ELR (cell line): Measurements from ENCODE around the gene PEMT.
"Not testable (repeated sequence)": the region's sequence is repeated elsewhere in the genome, so short reads cannot be mapped to it uniquely, and the experiment has no call there.

Experiments
- DNase-seq: peaks from one replicate; pipeline ENCODE4 v3.0.0-alpha.2; 2015; ENCODE audit warnings: low read depth

PEMT gene

DNA sequence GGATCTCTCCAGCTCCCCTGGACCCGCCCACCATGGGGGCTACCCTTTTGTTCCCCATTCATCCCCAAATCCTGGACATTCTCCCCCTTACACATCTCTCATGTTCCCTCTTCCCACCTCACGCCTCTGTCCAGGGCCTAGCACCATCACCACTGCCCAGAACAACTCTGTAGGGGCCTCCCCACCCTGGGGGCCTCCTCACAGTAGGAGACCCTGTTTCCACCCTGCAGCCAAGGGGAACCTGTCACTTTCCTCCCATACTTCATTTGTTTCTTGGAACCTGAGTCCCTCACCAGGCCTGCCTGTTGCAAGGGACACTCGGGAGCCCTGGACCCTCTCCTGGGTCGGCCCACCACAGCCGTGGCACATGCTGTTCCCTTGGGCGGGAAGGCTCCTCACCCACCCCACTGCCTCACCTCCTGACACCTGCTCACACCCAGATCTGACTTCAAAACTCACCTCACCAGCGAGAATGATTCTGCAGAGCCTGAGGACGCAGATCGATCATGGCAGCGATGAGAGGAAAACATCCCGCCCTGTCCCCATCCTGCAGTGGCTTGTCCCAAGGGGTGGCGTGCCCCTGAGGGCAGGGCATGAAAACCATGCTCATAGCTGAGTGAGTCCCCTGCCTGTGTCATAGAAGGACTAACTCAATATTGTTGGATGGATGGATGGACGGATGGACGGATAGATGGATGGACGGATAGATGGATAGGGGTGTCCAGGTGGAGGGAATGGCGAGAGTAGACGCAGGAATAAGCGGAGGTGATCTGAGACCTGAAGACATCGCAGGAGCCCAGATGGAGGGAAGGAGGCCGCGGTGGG is 88.6 kb downstream of the PEMT start:
- DNase-seq, result no peak

DNA sequence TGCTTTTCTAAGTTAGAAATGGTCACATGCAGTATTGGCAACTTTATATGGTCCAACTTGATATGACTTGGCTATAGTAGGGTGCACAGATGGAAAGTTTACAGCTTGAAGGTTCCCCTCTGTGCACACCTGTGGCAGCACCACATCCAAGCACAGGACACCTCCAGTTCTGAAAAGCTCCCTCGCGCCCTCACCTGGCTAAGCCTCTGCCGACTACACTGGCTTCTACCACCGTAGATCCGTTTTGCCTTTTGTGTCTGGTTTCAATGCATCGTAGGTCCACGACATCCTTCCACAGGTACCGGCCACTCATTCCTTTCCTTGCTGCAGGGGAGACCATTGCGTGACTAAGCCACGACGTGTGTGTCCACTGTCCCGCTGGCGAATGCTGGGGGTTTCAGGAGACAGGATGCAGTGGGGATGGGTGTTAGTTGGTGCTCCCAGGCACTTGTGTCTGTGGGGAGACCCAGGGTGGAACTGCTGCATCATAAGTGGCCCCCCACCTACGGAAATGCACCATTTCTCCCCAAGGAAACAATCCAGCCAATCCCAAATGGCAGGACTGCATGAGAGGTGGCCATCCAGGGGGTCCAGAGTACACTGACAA is 90.4 kb downstream of the PEMT start:
- DNase-seq, result no peak

DNA sequence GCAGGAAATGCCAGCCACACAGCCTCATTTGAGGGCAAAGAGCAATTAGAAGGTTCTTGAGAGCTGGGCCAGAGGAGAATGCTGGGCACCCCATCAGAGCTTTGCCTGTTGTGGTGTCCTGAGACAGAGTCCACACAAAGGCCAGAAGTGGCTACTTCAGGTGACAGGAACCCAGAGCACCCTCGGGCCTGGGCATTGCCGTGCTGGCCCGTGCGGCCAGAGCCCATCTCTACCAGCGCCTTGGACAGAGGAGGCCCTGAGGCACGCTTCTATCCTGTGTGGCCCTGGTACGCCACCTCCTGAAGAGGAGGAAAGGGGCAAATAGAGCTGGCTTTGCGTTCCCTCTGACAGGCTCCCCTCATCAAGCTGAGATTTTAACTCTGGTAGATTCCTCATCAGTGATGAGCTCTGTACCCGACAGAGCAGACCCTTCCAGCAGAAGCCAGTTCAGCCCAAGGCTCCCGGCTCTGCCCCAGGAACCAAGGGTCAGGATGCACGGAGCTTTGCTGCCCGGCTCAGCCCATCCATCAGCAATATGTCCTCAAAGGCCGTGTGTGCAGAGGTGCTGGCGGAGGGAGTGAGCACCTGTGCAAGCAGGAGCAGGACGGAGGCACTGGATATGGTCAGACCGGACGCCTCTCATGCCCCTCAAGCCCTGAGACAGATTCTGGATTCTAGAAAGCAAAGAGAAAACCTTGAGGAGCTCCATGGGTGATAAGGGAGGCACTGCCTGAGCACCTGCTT is 91.9 kb downstream of the PEMT start:
- DNase-seq, result no peak

DNA sequence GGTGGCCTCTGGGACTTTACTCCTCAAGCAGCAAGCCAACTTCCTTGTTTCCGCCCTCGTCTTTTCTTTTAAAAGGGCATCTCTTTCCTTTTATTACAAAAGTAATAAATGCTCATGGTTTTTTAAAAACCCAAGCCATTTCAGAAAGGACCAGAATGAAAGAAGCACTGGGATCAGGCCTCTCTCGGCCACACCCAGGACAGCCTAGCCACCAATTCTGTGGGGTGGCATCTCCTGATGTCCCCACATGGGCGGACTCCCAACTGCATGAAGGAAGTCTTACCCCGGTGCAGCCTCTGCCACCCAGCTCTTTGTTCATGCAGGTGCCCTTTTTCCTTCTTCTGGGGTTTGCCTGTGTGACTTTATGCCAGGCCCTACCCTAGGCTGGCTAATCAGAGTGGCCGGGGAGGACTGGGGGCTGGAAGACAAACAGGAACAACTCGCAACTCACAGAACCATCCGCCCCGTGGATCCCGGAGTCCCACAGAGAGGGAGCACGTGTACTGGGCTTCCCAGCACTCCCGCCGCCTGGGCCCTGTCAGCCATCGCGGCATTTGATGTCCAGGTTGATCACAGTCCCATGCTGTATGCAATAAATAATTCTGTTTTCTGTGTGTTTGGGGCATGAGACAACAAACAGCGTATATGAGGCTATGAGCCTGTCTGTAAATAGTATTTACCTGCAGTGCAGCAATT is 92.8 kb downstream of the PEMT start:
- DNase-seq, result no peak

DNA sequence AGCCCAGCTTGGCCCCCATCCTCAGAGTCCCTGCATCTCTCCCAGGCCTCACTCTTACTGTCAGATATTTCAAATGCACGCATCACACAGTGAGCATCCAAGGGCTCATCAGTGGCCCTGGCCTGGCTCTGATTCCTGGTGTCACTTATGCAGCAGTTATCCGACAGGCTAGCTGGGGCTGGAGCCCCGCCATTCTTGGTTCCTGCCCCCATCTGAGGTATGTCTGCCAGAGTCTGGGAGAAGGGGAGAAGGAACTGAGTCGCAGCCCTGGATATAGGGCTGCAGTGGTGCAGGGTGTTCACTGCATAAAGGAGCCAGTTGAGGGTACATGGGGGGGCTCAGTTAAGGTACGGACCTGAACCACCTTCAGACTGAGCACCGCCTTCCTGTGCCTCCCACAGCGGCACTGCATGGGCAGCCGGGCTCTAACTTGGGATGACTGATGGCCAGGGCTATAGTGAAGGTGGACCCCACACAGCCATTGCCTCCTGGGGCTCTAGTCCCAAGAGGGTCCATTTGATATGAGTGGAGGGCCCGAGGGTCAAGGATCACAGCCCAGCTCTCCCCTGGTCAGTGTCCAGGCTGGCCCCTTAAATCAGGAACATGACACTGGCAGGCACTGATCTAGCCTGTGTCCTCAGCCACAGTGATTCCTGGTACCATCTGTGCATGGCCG is 93.5 kb downstream of the PEMT start:
- DNase-seq, result no peak

DNA sequence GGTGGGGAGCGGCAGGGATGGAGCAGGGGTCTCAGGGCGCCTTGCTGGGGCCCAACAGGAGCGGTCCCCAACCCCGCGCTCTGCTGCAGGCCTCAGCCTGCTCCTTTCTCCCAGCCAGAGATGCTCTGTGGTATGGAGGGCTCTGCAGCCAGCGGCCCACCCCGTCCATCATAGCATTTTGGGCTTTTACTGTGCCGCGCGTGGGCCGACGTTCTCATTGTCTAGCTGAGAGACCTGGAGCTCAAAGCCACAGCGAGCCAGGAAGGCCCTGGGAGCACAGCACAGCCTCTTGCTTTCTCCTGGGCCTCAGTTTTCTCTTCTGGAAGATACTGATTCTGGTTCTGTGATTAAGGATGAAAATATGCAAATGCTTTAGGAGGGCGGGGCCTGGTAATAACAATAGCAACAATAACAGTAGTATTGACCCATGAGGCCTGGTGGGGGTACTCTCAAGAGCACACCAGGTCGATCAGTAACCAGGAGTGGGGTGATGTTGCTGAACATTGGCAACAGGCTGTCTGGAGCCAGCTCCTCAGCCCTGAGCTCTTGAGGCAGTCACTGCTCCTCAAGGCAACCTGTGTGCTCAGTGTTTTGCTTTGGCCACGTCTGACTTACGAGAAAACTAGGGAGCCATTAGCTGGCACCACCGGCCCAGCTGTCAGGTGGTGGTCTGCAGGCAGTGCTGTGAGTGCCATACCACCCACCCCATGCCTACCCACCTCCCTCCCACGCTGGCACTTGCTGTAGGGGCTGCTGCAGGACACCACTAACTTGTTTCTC is 94.3 kb downstream of the PEMT start:
- DNase-seq, result peak; percentile 54

DNA sequence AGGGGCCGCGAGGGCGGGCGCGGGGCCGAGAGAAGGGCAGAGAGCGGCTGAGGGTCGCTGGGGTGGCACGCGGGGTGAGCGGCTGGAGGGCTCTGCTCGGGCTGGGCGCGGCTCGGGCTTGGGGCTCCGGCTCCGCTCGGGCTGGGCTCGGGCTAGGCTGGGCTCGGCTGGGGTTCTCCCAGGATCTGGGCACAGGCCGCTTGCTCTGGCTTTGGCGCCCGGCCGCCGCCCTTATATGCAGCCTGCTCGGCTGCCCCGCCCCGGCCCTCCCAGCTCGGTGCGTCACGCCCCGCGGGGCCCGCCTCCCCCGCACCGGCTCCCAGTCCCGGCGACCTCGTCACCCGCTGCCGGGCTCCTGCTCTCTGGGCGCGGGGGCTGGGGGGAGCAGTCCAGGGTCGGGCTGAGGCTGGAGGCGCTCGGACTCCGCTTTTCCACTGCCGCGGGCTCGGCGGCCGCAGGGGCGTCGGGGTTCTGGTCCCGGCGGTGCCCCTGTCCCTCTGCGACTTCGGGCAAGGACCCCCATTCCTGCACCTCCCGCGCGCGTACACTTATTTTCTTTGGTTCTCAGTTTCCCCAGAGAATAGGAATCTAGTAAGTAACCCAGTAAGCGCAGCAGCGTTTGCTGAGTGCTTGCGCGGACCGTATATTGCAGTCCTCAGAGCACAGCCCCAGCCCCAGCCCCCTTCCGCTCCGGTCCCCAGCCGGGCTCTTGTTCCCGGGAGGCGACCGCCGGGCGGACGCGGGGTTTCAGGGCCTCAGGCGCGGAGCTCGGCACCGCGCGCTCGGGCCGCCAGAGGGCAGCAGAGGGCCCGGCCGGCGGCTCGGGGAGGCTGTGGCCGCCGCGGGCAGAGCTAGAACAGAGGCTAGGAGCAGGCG is 95.1 kb downstream of the PEMT start, which contains the start of gene RASD1:
Gene RASD1 (minus strand): TSS at position 207 of the 876 bp plus-strand sequence. CDS start 214 bp downstream, outside the sequence.
- peak; percentile 88 for DNase-seq

DNA sequence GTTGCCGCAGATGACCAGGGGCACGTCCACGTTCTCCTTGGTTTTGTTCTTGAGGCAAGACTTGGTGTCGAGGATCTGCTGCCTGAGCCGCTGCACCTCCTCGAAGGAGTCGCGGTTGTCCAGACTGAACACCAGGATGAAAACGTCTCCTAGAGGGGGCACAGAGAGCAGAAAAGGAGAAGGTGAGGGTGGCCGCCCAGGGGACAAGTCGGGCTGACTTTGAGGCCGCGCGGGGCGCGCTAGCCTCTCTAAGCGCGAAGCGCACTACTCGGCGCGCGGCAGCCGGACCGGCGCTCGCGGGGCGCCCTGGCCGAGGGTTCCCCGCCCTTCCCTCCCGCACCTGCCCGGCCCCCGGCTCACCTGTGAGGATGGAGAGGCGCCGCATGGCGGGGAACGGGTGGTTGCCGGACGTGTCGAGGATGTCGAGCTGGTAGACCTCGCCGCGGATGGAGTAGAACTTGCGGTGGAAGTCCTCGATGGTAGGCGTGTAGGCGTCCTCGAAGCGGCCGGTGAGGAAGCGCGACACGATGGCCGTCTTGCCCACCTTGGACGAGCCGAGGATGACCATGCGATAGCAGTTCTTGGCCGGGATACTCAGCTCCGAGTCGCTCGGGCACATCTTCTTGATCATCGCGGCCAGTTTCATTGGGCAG is 95.8 kb downstream of the PEMT start:
- DNase-seq, result no peak

DNA sequence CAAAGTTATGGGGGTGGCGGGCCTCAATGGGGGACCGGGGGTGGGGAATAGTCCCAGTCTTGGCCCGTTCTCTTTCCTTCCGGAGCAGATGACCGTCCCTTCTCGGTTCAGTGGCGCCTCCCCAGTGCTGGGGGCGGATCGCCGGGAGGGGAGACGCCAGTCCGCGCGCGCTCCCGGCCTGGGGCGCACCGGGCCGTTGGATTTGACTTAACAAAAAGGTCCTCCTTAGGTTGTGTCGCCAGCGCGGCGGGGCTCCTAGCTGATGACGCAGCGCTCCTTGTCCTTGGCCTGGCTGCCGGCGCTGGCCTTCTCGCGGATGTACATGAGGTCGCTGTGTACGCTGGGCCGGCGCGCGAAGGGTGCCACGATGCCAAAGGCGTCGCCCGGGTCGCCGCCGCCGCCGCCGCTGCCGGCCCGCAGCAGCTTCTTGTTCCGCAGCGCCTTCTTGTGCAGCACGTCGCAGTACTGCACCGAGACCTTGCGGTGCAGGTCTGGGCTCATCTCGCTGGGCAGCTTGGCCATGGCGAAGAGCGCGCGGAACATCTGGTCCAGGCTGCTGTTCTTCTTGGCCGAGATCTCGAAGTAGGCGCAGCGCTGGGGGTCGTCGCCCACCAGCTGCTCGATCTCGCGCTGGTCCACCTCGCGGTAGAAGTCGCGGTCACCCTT is 96.5 kb downstream of the PEMT start:
- DNase-seq, result peak; percentile 59

DNA sequence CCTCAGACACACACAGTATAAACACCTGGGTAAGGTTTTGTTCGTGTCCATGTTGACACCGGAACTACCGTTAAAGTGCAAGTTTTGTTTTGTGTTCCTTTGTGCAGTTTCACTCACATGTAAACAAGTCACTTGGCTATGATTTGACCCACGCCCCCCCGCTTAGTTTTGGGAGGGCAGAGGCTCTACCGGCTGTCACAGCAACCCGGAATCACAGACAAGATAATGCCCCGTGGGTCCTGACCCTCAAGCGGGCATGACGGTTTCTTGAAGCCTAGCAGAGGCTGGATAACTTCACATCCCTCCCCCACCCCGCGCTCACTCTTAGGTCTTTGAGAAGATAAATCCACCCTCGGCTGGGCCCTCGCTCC is 97.0 kb downstream of the PEMT start:
- no peak for DNase-seq

DNA sequence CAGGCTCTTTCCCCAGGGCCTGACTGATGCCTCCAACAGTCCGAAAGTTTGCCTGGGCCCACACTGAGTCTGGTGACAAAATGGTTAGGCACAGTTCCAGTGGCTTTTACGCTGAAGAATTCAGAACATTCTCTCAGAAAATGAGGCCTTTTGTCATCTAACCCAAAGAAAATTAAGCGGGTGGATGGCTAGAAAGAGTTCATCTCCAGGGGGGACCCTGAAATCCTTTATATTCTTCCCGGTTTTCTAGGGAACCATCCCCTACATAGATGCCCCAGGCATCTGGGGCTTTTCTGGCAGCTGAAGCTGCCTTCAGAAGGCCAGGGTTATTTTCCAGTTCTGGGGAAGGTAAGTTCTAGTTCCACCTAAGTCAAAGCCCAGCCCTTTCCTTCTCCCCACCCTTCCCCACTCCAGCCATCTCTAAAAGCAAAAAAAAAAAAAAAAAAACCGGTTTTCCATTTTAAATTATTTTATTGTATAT is 97.5 kb downstream of the PEMT start:
- DNase-seq, result no peak

DNA sequence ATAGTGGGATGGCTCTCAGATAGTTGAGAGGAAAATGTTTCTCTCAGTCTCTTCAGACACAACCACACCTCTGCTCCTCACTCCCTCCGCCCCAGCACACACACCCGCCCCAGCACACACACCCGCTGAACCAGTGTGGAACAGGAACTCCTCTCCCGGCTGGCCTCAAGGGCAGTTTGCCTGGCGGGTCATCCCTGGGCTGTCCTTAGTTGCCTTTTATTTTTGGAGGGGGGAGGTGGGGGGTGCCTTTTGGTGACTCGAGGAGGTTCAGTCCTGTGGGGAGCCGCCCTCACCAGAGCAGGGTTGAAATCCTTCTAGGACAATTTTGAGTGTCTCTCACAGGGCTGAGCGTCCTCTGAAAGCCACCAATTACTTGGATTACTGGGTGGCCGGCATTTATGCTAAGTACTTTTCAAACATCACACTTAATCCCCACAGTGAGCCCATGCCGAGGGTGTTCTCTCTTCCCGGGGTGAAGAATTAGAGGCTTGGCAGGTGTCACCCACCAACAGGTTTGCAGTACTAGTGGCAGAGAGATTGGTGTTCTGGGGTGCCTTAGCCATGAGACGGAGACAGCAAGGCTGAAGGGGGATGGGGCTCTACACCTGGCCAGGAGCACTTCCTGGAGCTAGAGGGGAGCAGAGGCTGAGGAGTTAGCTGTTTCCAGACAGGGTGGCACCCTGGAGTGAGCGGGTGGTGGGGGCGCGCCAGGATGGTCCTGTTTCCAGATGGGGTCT is 98.1 kb downstream of the PEMT start:
- no peak for DNase-seq

DNA sequence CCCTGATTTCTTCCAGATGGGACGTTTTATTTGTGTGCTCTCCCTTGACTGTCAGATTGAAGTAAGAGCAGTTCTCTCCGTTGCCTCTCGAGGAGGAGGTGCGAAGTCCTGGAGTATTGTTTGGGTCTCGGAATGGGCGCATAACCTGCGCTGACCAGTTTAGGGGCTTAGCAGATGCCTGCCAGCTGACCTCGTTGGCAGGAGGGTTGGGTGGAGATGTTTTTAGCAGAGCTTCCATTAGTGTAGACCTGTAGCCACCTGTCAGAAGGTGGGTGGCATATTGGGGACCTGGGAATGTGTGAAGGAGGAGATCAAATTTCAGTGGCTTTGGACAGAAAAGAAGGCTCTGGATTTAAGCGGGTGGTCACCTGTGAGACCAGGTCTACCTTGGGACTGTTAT is 98.9 kb downstream of the PEMT start:
- no peak for DNase-seq

DNA sequence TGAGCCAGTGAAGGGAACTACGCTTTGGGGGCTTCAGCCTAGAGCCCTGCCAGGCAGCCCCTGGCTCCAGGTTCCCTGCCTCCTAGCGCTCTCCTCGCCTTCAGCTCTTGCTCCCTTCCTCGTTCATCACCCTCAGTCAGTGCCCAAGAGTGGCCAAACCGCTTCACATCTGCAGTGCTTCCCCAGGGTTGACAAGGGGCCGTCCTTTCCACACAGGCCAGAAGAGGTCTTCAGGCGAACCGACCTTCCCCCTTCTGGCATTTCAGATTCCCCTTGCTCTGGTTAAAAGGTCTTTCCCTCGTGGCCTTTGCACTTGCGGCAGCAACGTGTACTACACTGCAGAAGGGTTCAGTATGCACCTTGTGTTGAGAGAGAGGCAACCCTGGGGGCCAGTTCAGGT is 99.4 kb downstream of the PEMT start:
- no peak for DNase-seq

DNA sequence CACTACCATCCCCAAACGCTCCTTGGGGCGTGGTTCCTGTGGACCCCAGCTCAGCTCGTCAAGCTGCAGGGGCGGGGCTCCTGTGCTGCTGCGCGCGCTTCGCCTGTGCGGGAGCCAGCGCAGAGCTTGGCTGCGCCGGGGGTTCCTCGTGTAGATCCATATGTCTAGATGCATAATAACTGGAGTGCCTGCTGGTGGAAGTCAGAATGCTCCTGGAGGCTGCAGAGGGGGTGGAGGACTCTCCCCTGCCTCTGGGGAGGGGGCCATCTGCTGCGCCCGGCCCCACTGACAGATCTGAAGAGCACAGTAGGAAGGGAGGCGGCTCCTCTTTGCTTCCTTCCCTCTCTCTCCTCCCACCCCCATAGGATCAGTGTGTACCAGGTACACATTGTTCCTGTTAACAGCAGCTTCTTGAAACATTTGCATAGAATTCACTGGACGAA is 99.9 kb downstream of the PEMT start:
- DNase-seq, result no peak

DNA sequence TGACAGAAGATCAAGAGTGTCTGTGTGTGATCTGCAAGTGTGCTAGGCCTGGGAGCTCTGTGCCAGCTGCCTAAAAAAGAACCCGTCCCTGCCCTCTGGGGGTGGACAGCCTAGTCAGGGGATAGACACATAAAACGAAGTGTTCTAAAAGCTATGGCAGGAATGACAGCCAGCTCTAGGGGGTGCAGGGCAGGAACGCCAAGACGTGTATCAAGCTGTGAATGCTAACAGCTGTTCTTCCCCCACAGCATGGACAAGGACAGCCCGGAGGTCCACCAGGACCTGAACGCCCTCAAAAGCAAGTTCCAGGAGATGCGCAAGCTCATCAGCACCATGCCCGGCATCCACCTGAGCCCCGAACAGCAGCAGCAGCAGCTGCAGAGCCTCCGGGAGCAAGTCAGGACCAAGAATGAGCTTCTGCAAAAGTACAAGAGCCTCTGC is 100.5 kb downstream of the PEMT start:
- DNase-seq, result no peak

DNA sequence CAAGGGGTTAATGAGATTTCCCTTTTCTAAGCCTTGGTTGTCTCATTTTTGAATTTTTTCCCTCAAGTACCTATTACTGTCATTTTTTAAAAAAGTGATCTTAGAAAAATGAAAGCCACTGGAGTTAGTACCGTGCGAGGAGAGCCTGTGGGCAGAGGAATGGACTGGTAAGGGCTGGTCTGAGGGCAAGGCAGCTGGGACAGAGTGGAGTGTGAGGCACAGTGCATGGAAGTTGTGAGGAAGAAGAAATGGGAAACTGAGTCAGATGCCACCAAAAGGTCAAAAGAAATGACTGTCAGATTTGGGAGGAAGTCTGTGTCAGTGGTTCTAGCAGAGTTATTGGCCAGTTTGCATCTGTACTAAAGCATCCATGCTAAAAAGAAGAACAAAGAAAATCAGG is 103.5 kb downstream of the PEMT start:
- no peak for DNase-seq

DNA sequence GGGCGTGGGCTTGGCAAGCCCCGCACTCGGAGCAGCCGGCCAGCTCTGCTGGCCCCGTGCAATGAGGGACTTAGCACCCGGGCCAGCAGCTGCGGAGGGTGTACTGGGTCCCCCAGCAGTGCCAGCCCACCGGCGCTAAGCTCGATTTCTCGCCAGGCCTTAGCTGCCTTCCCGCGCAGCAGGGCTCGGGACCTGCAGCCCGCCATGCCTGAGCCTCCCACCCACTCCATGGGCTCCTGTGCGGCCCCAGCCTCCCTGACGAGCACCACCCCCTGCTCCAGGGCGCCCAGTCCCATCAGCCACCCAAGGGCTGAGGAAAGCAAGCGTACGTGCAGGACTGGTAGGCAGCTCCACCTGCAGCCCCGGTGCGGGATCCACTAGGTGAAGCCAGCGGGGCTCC is 105.1 kb downstream of the PEMT start:
- not testable (repeated sequence) for DNase-seq
